Measurements from ENCODE around the gene PPP3R1.
A peak's percentile ranks its signal among the peaks of the same experiment; 100 is the strongest.
"Not testable (repeated sequence)": the region's sequence is repeated elsewhere in the genome, so short reads cannot be mapped to it uniquely, and the experiment has no call there.

PPP3R1 gene

DNA sequence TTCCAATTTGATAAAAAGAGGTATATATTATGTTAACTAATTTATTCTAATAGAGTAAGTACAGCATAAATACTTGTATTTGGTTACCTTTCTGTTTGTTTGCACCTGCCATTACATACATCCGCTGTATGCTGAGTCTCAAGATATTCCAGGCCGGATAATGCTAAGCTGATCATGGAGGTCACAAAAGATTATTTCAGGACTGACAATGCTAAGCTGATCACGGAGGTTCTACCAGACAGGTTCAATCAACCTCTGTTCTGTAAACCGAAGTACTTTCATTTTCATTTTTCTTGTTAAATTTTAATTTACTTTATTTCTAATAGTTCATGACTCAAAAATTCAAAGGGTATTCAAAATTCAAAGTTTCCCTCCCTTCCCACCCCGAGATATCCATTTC lies 63.5 kb downstream of the PPP3R1 start:
- no peak for DNase-seq (ENCODE audit: low read depth in 2 of 2)

DNA sequence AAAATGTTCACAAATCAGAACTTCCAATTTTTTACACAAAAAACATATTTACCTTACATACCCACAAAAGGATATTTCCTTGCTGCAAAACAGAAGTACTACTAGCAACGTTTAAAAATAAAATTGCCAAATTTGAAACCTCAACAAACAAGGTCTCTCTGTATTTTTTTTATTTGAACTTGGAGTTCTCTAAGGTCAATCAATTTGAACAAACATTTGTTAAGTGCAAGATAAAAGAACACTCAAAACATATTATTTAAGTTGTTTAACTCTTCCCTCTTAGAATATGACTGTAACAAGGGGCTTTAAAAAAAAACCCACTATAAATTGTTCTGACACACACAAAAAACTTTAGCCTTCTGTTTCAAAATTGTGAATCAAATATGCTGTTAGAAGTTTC lies 65.0 kb downstream of the PPP3R1 start:
- no peak for DNase-seq (ENCODE audit: low read depth in 2 of 2)

DNA sequence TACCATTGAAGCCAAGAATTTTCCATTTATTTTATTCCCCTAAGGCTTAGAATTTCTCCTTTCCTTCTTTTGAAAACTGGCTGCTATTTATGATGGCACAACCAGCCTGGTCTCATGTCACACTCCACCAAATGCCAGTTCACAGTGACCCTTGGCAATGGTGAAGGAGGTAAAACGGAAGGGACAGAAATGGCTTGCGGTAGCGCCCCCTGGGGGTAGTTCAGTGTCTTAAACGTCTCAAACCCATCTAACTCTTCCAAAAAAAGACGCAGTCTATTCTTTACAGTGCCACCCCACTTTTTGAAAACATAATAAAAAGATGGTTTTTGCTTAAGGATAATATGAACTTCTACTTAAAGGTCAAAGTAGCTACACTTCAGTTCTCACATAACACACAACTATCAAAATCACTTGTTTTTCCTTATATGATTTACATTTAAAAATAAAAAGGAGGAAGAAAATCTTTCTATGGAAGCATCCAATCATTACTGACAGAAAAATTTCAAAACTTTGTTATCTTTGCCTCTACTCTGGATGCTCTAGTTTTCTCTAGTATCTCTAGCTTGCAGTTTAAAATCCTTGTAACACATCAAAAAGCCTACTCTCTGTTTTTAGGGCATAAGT lies 66.7 kb downstream of the PPP3R1 start:
- DNase-seq (ENCODE audit: low read depth in 2 of 2) = peak; percentile 21 to 37

DNA sequence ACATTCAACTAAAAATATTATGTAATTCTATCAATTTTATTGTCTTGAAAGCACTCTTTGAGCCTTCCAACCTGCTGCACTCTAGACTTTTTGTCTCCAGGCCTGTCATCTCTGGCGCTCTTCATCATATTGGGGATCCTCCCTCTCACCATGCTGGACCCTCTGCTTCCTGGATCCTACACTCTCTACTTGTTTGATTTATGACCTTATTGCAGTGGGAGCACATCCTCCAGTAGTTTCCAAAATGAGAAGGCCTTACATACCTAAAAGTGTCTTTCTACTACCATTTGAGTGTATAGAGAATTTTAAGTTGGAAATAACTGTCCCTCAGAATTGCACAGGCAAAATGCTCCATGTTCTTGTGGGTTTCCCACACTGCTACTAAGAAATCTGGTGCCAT lies 69.4 kb downstream of the PPP3R1 start:
- DNase-seq (ENCODE audit: low read depth in 2 of 2) = no peak

DNA sequence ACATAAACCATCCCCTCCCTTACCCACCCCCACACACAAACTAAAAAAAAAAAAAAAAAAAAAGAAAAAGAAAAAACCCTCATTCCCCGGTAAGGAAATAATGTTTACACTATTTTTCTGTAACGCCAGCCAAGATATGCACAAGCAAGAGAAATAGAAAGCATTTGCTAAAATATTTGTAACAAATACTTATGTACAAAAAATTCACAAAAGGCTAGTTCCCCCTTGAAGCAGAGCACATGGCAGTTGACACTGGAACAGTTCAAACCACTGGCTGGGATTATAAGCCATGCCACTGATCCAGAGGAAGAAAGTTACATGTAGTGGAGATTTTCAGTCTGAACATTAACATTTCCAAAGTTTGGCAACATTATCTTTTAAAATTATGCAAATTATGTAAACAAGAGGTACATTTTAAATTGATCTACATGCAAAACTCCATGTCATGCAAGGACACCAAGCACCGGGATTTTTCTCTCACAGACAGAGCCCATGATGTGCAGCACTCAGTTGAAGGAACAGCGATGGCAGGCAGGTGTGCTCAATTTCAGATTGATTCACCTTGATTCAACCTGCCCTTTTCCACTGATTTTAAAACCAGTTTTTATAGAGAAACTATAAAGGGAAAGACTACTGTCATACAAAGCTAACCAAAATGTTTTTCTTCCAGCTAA lies 73.2 kb downstream of the PPP3R1 start:
- DNase-seq (ENCODE audit: low read depth in 2 of 2) = no peak

DNA sequence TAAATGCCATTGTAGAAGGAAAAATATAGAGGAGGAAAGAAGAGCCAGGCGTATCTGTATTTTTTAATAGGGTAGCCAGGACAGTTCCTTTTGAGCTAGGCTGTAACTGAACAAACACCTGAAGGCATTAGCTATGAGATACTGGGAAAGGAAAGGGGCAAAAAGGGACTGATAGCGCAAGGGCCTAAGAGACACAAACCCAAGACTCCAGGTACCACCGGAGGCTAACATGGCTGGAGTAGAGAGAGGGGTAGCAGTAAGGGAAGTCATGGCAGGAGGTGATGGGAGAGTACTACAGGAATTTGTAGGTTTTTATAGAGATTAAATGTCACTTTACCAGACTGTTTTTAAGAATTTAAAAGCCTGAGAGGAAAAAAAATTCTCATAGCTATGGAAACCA lies 73.9 kb downstream of the PPP3R1 start:
- DNase-seq (ENCODE audit: low read depth in 2 of 2) = no peak

DNA sequence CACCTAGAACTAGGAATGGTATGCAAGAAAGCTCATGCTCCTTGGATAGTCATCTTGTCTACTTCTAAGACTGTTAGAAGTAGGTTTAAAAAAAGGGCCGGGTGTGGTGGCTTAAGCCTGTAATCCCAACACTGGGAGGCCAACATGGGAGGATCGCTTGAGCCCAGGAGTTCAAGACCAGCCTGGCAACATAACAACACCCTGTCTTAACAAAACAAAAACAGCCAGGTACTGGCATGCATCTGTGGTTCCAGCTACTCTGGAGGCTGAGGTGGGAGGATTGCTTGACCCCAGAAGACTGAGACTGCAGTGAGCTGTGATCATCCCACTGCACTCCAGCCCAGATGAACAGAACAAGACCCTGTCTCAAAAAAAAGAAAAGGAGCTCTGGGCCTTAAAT lies 74.8 kb downstream of the PPP3R1 start:
- no peak for DNase-seq (ENCODE audit: low read depth in 2 of 2)

DNA sequence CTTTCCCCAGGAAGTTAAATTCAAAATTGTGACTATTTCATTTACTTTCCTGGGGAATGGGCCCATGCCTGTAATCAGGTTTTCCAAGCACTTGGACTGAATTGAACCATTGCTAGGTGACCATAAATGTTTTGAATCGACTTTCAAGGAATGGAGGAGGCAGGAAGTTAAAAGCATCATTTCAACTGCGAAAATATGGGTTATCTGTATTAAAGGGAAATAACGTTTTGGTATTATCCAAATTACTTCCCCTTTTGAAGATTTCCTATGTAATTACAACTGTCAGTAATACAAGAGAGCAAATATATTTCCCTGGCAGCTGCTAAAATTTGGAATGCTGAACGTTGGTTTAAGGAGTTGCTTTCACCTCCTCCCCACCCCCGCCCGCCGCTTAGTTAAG lies 75.7 kb downstream of the PPP3R1 start:
- DNase-seq (ENCODE audit: low read depth in 2 of 2) = no peak

DNA sequence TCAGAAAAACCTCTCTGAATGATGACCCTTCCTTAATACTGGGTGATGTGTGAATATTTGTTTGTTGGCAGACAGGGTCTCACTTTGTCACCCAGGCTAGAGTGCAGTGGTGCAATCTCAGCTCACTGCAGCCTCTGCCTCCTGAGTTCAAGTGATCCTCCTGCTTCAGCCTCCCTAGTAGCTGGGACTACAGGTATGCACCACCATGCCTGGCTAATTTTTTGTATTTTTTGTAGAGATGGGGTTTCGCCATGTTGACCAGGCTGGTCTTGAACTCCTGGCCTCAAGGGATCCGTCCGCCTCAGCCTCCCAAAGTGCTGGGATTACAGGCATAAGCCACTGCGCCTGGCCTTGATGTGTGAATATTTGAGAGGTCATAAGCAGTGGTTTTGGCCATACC lies 77.1 kb downstream of the PPP3R1 start:
- DNase-seq (ENCODE audit: low read depth in 2 of 2) = not testable (repeated sequence)

DNA sequence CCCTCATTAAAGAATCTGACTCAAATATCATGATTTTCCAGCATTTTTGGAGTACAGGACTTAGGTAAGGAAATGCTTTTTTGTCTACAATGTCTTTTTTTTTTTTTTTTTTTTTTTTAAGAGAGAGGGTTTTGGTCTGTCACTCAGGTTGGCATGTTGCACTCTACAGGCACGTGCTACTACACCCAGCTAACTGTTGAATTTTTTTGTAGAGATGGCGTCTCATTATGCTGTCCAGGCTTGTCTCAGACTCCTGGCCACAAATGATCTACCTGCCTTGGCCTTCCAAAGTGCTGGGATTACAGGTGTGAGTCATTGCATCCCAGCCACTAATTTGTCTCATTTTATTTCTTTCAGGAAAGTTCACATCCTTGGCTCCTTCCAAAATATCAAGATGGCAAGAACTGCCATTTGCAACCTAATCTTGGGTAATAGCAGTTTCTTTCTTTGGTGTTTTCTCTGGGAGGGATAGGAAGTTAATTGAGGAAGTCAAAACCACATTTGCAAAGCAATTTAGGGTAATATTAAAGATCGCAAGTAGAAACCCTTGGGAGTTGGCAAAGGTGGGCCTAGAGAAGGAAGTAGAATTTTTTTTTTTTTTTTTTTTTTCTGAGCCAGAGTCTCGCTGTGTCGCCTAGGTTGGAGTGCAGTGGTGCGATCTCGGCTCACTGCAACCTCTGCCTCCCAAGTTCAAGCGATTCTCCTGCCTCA lies 79.2 kb downstream of the PPP3R1 start:
- no peak for DNase-seq (ENCODE audit: low read depth in 2 of 2)

DNA sequence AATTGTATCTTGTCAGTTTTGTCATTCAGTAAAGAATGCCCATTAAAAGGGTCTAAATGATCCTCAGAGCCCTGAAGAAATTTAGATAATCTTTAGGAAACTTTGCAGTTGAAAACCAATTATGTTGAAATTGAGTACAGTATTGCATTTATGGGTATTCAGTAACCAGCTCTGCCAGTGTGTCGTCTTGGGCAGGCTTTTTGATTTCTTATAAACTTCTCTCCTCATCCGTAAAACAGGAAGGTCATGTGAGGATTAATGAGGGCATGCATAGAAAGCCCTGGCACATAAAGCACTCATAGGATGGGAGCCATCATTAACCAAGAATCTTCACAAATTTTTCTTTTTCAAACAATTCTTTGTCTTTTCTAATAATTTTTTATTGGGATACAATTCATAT lies 79.8 kb downstream of the PPP3R1 start:
- DNase-seq (ENCODE audit: low read depth in 2 of 2) = no peak

DNA sequence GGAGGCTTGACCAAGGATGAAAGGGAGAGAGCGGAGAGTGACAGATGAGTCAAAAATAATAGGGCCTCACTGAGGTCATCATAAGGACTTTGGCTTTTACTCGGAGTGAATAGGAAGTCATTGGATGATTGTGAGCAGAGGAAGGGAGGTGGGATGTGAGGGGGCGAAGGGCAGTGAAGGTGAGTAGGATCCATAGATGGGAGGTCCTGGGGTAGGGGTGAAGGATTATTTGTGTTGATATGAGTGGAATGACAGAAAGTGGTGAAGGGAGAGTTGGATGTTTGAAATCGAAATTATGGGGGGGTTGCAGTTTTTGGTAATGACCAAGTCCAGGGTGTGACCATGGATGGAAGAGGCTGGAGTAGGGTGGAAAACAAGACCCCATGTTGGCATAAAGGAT lies 80.6 kb downstream of the PPP3R1 start:
- DNase-seq (ENCODE audit: low read depth in 2 of 2) = no peak

DNA sequence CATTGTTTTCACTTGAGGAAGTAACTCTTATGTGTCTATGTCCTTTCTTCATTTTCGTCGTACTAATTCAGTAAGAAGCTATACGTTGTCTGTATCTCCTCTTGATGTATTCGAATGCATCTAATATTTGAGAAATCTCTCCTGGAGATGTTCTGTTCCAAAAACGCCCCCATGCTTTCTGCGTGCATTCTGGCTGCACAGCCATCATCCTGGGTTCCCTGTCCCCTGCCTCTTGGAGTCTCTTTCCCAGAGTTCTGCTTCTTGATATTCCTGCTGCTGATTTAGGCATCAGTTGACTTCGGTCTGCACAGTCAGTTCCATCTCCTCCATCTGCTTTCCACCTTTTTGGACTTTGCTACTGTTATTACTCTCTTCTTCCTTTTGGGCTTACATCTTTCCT lies 81.2 kb downstream of the PPP3R1 start:
- DNase-seq (ENCODE audit: low read depth in 2 of 2) = no peak

DNA sequence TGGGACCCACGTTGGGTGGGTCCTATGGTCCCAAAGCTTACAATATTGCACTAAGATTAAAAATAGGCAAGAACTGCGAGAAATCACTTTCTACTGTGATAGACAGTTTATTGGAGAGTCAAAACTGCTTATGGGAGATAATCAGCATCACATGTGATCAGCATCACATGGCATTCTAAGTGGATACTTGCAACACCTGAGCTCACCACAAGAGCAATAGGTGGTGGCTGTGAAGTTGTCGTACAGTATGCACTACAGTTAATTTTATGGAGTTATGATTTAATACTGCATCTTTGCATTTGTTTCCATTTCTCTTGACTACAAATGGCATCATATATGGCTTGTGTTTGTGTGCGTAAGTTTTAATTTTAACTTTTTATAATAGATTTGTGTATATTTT lies 83.0 kb downstream of the PPP3R1 start:
- no peak for DNase-seq (ENCODE audit: low read depth in 2 of 2)

DNA sequence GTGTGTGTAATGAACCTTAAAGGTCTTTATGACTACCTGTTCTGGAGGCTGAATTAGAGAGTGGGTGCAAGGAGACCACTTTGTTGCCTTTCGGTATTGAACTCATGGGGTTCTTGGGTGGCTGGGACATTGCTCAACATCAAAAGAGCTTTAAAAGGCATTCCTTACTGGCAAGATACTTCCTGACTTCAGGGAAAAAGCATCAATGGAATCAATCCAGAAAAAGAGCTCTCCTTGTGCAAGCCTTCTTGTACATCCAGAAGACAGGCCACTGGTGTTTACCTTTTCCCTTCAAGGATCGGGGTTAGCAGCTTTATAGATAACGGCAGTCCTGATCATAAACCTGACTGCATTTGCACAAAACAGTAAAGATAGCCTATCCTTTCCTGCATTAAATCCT lies 85.1 kb downstream of the PPP3R1 start:
- DNase-seq (ENCODE audit: low read depth in 2 of 2) = no peak

DNA sequence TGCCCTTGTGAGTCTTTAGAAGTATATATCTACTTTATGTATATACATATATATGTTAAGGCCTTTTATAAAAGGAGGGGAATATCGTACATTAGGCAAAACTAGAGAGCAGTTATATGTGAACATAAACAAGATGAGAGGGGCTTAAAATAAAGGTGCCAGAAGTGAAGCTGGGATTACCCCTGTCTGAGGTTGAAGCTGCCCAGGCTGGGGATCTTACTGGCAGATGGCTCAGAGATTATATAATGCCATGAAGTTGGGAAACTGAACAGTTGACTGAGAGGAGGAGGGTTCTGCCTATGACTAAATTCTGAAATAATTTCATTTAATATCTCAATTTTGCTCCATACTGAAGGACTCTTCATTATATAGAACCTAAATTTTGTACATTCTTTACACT lies 88.7 kb downstream of the PPP3R1 start:
- no peak for DNase-seq (ENCODE audit: low read depth in 2 of 2)

DNA sequence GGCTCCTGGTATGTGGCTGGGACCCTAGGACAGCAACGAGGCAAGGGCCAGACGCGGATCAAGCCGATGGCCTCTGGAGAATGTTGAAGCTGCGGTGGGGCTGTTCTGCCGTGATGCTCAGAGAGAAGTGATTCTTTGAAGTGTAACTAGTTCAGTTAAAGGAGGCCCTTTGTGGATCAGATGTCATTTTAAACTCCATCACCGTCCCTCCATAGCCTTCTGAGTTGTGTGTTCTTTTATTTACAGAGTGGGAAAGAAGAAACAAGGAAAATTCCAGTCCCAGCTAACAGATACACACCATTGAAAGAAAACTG lies 94.2 kb downstream of the PPP3R1 start:
- DNase-seq (ENCODE audit: low read depth in 2 of 2) = no peak

DNA sequence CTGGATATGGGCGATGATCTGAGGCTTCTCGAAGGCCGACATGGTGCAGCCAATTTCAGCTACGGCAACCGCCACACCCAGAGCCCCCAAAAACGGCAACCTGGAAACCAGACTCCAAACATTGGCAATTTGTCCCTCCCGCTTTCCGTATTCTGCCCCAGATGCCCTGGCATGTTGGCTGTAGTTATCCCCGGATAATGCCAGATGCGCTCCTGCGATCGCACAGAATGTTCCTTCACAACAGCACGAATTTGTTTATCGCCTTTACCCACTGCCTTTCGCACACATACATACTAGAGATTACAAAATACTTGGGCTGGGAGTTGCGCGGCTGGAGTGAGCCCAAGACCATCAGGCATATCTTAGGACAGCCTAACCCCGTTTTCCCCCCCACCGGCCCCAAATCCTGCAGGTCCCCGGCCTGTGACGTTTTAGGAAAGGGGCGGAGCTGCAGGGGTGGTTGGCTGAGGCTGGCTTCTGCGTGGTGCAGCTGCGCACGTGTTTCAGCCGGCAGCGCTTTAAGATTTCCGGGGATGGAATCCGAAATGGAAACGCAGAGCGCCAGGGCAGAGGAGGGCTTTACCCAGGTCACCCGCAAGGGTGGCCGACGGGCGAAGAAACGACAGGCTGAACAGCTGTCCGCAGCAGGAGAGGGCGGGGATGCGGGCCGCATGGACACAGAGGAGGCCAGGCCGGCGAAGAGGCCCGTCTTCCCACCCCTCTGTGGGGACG lies 94.8 kb downstream of the PPP3R1 start, which contains the start of gene PNO1:
TSS of gene PNO1 (plus strand) at position 487 of the 732 bp plus-strand sequence. CDS start at position 534, 47 bp downstream.
- peak; percentile 92 to 94 for DNase-seq (ENCODE audit: low read depth in 2 of 2)

DNA sequence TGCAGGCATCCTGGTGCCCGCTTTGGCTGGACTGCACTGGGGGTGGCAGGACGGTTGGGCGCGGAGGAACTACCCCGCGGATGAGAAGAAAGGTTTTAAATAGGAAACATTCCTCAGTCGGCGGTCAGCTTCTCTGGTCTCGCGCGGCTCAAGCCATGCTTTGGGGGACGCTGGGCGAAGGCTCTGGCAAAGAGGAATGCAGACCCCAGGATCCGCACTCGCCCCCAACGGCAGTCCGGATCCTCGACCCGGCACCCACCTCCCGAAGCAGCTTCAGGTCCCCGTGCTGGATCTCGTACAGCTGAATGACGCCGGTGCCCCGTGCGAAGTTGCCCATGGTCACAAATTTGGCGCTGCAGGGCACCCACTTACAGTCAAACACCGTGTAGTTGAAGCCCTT lies 95.3 kb downstream of the PPP3R1 start:
- DNase-seq (ENCODE audit: low read depth in 2 of 2) = no peak

DNA sequence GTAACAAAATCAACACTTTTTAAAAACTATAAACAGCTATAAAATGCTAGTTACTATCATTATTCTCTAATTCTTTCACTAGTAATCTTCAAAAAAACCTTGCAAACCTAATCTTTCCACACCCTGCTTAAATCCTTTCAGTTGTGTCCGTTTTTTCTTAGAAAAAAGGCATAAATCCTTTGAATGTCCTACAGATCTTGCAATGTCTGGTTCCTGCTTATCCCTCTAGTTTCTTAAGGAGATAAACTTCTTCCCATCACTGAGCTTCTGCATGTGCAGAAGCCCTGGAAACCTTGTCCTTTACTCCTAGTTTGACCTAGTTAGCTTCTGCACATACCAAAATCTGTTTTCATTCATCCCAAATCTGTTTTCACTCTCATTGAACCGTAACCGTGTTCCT lies 95.9 kb downstream of the PPP3R1 start:
- no peak for DNase-seq (ENCODE audit: low read depth in 2 of 2)

DNA sequence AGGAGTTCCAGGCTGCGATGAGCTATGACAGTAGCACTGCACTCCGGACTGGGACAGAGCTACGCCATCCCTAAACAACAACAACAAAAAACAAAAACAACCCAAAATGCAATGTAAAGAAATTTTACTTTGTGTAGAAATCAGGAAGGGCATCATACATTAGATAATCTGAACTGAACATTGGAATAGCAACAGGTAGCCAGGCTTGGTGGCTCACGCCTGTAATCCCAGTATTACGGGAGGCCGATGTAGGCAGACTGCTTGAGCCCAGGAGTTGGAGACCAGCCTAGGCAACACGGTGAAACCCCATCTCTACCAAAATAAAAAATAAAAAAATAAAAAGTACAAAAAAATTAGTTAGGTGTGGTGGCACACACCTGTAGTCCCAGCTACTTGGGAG lies 96.7 kb downstream of the PPP3R1 start:
- no peak for DNase-seq (ENCODE audit: low read depth in 2 of 2)

DNA sequence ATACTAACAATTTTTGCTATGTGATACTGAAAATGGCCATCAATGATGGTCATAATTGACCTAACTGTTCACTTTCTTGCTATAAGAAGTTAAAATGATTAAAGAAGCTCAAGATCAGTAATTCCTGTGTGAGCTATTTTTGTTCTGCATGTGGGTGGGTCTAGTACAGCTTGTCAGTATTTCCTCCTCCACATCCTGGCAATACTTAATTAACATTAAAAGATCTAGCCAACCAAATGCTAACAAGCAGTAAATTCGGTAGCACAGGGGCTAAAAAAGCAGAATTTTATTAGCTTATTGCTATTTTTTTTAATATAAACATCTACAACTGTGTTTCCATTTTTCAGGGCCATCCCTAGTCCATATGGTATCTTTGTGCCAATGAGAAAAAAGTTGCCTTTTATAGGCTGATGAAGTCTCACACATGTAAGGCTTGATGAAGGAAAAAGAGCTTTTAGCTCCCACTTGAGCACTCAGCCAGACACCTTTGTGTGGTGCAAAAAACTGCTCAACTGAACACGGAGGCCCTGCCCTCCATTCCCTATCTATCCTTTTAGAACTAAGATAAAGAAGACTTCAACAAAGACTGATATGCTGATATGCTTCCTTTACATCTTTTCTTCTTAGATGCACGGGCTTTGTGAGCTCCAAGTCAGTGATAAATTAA lies 99.5 kb downstream of the PPP3R1 start:
- DNase-seq (ENCODE audit: low read depth in 2 of 2) = no peak
